ENCODE results near the gene CD4. TPM values are rescaled to one million over a fixed set of nuclear protein-coding genes. Genes with fewer than 3 reads are reported as not detected.
A peak's percentile ranks its signal among the peaks of the same experiment; 100 is the strongest.

Gene CD4
- total RNA-seq, 2 donors from 2014 or later = 6.2 to 13.4 TPM

DNA sequence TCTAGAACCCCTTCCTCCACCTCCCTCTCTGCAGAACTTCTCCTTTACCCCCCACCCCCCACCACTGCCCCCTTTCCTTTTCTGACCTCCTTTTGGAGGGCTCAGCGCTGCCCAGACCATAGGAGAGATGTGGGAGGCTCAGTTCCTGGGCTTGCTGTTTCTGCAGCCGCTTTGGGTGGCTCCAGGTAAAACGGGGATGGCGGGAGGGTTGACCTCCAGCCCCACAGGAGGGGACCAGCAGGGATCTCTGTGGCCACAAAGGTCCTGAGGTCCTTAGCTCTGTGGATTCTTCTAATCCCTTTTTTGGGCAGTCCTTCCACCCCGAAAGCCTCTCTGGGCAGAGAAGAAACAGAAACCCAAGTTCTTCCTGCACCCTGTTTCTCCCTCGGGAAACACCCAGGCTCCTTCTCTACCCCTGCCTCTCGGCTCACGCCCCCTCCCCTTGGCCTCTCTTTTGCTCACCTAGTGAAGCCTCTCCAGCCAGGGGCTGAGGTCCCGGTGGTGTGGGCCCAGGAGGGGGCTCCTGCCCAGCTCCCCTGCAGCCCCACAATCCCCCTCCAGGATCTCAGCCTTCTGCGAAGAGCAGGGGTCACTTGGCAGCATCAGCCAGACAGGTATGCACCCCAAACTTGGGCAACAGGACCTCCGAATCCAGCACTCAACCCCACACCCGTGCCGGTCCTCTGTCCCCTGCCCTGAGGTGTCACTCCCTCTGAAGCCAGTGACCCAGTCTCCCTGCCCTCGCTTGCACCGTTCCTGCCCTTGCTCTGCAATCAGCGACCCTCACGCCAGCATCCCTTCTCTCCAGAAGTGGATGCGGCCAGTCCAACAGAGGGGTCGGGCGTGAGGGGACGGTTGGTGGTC, 16.4 kb upstream of the CD4 start:
- peak overlapping the region; percentile 46 to 53 for H3K9ac ChIP-seq (ENCODE audit: low read depth in 2 of 2, low read length in 2 of 2)
- TF ChIP-seq CTCF (IDR thresholded peaks at IDR 0.05) = no peak
- H3K36me3 ChIP-seq = no peaks in the 10 kb centered on the region
- no peaks in the 10 kb centered on the region for H3K9me3 ChIP-seq
- peaks cover 9% of the 10 kb centered on the region for H3K27me3 ChIP-seq
- DNase-seq = no peak
- H3K4me1 ChIP-seq = peaks cover 3% of the 10 kb centered on the region
- intact Hi-C loops (cut with DNase I) = no loop called here
- peak overlapping the region; percentile 9 for H3K4me3 ChIP-seq
- H3K27ac ChIP-seq = no peak overlapping the region

GRCh38 chr12:6773590-6774351, 15.6 kb upstream of the CD4 start:
- intact Hi-C loops (cut with DNase I) = no loop called here
- H3K27ac ChIP-seq = no peak overlapping the region
- H3K4me1 ChIP-seq = no peaks in the 10 kb centered on the region
- H3K27me3 ChIP-seq = peaks cover 9% of the 10 kb centered on the region
- H3K9ac ChIP-seq (ENCODE audit: low read depth in 2 of 2, low read length in 2 of 2) = peak overlapping the region in 1 of 2 donors; percentile 53
- peak overlapping the region; percentile 9 for H3K4me3 ChIP-seq
- DNase-seq = peak; percentile 40
- no peaks in the 10 kb centered on the region for H3K9me3 ChIP-seq
- no peak for TF ChIP-seq CTCF (IDR thresholded peaks at IDR 0.05)
- no peaks in the 10 kb centered on the region for H3K36me3 ChIP-seq

DNA sequence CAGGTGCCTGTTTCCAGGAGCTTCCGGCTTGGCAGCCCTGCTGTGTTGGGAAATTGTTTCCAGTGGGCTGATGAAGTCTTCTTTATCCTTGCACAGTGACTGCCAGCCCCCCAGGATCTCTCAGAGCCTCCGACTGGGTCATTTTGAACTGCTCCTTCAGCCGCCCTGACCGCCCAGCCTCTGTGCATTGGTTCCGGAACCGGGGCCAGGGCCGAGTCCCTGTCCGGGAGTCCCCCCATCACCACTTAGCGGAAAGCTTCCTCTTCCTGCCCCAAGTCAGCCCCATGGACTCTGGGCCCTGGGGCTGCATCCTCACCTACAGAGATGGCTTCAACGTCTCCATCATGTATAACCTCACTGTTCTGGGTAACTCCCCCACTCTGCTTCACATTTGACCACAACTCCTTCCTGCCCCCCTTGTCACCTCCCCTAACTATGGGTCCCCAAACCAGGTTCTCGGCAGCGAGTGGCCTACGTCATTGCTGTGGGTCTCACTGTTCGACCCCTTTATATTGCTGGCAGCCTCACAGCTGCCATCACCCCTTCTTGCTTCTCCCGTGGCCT, 14.7 kb upstream of the CD4 start:
- Histone ChIP-seq H3K4me3 (no peak overlapping the region), H3K9ac (ENCODE audit: low read depth in 2 of 2, low read length in 2 of 2) (peak overlapping the region in 1 of 2 donors; percentile 5), H3K9me3 (no peaks in the 10 kb centered on the region), H3K4me1 (no peaks in the 10 kb centered on the region), H3K36me3 (no peaks in the 10 kb centered on the region), H3K27me3 (peaks cover 9% of the 10 kb centered on the region), H3K27ac (no peak overlapping the region)
- no peak for DNase-seq
- intact Hi-C loops (cut with DNase I) = no loop called here
- TF ChIP-seq CTCF (IDR thresholded peaks at IDR 0.05) = no peak

DNA sequence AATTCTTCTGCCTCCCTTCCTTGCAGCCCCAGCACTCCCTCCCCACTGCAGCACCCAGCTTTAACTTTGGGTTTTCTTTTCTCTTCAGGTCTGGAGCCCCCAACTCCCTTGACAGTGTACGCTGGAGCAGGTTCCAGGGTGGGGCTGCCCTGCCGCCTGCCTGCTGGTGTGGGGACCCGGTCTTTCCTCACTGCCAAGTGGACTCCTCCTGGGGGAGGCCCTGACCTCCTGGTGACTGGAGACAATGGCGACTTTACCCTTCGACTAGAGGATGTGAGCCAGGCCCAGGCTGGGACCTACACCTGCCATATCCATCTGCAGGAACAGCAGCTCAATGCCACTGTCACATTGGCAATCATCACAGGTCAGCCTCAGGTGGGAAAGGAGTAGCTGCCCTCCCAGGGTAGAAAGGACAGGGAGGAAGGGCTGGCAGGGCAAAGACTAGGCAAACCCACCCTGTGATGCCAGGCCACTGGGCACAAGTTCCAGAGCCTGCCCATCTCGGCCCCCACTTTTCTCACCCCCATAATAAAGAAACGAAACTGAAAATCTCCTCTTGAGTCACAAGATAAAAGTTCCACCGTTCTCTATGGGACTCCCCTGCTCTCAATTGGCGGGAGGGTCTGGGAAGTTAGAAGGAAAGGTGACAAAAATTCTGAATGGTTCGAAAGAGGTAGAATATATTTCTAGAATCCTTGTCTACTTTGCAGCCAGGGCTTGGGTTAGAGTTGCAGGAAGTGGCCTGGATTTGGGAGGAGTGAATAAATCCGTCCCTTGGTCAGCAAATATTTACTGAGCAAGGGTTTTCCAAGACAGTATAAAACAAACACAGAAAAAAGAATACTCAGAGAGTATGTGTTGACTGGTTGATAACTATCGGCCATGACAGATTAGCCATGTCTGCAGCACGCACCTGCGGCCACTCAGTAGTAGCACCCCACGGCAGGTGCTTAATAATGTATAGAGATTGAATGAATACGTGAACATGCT, 13.8 kb upstream of the CD4 start:
- no peak for DNase-seq
- no peak overlapping the region for H3K9ac ChIP-seq (ENCODE audit: low read depth in 2 of 2, low read length in 2 of 2)
- TF ChIP-seq CTCF (IDR thresholded peaks at IDR 0.05) = no peak
- no peaks in the 10 kb centered on the region for H3K4me1 ChIP-seq
- no peak overlapping the region for H3K4me3 ChIP-seq
- H3K36me3 ChIP-seq = no peaks in the 10 kb centered on the region
- no peaks in the 10 kb centered on the region for H3K9me3 ChIP-seq
- H3K27me3 ChIP-seq = peaks cover 9% of the 10 kb centered on the region
- H3K27ac ChIP-seq = no peak overlapping the region
- intact Hi-C loops (cut with DNase I) = no loop called here
